Osteoblast (primary cell): ENCODE data around the gene ANKH. TPM values are rescaled to one million over a fixed set of nuclear protein-coding genes. Genes with fewer than 3 reads are reported as not detected.
"Not testable (repeated sequence)": the region's sequence is repeated elsewhere in the genome, so short reads cannot be mapped to it uniquely, and the experiment has no call there.

Source experiments
- DNase-seq: peaks from one replicate; pipeline ENCODE4 v3.0.0; 2011; ENCODE audit warnings: low spot score, mixed read lengths; ENCODE audit not compliant: insufficient read length; ENCODE audit errors: missing footprints
- H2AFZ ChIP-seq: 2 replicates; pipeline ENCODE4 v1.6.0; 2011; ENCODE audit warnings: mild to moderate bottlenecking, low read length
- H3K27ac ChIP-seq: 2 replicates; pipeline ENCODE4 v1.5.1; 2011; ENCODE audit warnings: mild to moderate bottlenecking, low read depth, low read length, moderate library complexity
- H3K27me3 ChIP-seq: 2 replicates; pipeline ENCODE4 v1.6.0; 2012; ENCODE audit warnings: mild to moderate bottlenecking, control low read depth, inconsistent platforms, low read length, moderate library complexity; ENCODE audit not compliant: insufficient read depth
- H3K36me3 ChIP-seq: 2 replicates; pipeline ENCODE4 v1.5.1; 2011; ENCODE audit warnings: mild to moderate bottlenecking, low read length, control low read depth, moderate library complexity; ENCODE audit not compliant: insufficient read depth
- H3K4me1 ChIP-seq: 2 replicates; pipeline ENCODE4 v1.5.1; 2011; ENCODE audit warnings: mild to moderate bottlenecking, low read length, control low read depth, moderate library complexity; ENCODE audit not compliant: insufficient read depth
- H3K4me2 ChIP-seq: 2 replicates; pipeline ENCODE4 v1.6.0; 2011; ENCODE audit warnings: mild to moderate bottlenecking, low read length; ENCODE audit not compliant: insufficient read depth
- H3K4me3 ChIP-seq: fragments of 200-600 bp; sonication (generic); 3 replicates; pipeline ENCODE4 v1.5.1; 2012; ENCODE audit warnings: mild to moderate bottlenecking, low read length, inconsistent platforms; ENCODE audit not compliant: insufficient read depth
- H3K79me2 ChIP-seq: 2 replicates; pipeline ENCODE4 v1.6.0; 2012; ENCODE audit warnings: mild to moderate bottlenecking, low read length, control low read depth, inconsistent platforms; ENCODE audit not compliant: insufficient read depth
- H3K9me3 ChIP-seq: 2 replicates; pipeline ENCODE4 v1.5.1; 2011; ENCODE audit warnings: low read depth, low read length, control low read depth
- H4K20me1 ChIP-seq: 2 replicates; pipeline ENCODE4 v1.6.0; 2012; ENCODE audit warnings: mild to moderate bottlenecking, low read length, control low read depth; ENCODE audit not compliant: insufficient read depth
- total RNA-seq: library from RNA; depleted of rRNA; stranded (reverse); fragments of >200 nt; gene quantifications from 2 replicates; pipeline ENCODE4 v1.2.3, GENCODE V29; 2012
- TF ChIP-seq, protein P1 (sequence below): IDR thresholded peaks from 2 replicates; pipeline ENCODE4 v1.5.1; 2011; ENCODE audit warnings: mild to moderate bottlenecking, low read depth, low read length, moderate library complexity; ENCODE audit errors: extremely low read depth

ANKH gene
- total RNA-seq, 1 donor, result 125 TPM

DNA sequence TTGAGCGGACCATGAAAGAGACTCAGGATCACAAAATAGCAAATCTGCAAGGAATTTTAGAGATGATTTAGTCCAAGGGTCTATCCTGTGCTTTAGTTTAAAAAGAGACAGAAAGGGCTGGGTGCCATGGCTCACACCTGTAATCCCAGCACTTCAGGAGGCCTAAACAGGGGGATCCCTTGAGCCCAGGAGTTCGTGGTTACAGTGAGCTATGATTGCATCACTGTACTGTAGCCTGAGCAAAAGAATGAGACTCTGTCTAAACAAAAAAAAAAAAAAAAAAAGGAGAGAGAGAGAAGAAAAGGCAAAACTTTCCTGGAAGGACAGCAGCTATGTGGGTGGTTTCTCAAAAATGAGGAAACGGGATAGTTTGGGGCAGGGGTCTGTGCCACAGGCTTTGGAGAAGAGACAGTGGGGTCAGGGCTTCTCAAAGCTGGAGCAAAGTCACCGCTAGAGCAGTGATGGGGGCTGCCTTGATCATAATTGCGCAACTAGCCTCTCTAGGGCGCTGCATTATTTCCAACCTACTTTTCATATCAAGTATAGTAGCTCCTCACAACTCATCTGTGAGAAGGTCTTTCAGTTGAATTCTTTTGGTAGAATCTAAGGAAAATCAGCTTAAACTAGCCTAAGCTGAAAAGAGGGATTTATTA, 8.5 kb upstream of the ANKH start:
- DNase-seq, result no peak
- Histone ChIP-seq H3K4me1 (peaks cover 15% of the 10 kb centered on the region), H3K4me2 (no peak overlapping the region), H3K27ac (no peak overlapping the region), H3K9me3 (no peaks in the 10 kb centered on the region), H3K27me3 (no peaks in the 10 kb centered on the region), H3K79me2 (no peaks in the 10 kb centered on the region), H3K36me3 (no peaks in the 10 kb centered on the region), H3K4me3 (no peak overlapping the region), H4K20me1 (no peaks in the 10 kb centered on the region), H2AFZ (no peak overlapping the region)
- TF ChIP-seq, protein P1, sequence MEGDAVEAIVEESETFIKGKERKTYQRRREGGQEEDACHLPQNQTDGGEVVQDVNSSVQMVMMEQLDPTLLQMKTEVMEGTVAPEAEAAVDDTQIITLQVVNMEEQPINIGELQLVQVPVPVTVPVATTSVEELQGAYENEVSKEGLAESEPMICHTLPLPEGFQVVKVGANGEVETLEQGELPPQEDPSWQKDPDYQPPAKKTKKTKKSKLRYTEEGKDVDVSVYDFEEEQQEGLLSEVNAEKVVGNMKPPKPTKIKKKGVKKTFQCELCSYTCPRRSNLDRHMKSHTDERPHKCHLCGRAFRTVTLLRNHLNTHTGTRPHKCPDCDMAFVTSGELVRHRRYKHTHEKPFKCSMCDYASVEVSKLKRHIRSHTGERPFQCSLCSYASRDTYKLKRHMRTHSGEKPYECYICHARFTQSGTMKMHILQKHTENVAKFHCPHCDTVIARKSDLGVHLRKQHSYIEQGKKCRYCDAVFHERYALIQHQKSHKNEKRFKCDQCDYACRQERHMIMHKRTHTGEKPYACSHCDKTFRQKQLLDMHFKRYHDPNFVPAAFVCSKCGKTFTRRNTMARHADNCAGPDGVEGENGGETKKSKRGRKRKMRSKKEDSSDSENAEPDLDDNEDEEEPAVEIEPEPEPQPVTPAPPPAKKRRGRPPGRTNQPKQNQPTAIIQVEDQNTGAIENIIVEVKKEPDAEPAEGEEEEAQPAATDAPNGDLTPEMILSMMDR, result no peak

DNA sequence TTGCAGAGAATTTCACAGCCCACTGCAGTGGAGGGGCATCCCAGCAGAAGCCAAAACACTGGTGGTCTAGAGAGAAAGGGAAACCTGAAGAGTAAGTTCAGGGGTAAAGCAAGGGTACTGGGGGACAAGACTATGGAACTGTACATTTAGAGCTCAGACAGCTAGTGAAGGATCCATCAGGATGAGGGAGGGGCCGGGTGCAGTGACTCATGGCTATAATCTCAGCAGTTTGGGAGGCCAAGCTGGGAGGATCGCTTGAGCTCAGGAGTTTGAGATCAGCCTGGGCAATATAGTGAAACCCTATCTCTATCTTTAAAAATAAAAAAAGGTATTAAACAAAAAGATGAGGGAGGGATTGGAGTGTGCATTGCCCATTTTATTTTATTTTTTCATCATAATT, 7.8 kb upstream of the ANKH start:
- no peak for DNase-seq
- Histone ChIP-seq H3K4me1 (peaks cover 15% of the 10 kb centered on the region), H3K4me2 (no peak overlapping the region), H3K79me2 (no peaks in the 10 kb centered on the region), H3K9me3 (no peaks in the 10 kb centered on the region), H3K27ac (no peak overlapping the region), H3K4me3 (no peak overlapping the region), H4K20me1 (no peaks in the 10 kb centered on the region), H3K36me3 (no peaks in the 10 kb centered on the region), H2AFZ (no peak overlapping the region), H3K27me3 (no peaks in the 10 kb centered on the region)
- TF ChIP-seq, protein P1, result no peak

DNA sequence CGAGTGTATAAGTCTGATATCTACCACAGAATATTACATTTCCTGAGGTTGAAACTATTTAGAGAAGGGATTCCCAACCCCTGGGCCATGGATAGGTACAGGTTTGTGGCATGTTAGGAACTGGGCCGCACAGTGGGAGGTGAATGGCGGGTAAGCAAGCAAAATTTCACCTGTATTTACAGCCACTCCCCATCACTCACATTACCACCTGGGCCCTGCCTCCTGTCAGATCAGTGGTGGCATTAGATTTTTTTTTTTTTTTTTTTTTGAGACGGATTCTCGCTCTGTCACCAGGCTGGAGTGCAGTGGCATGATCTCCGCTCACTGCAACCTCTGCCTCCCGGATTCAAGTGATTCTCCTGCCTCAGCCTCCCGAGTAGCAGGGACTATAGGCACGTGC, 6.6 kb upstream of the ANKH start:
- not testable (repeated sequence) for H3K9me3 ChIP-seq

DNA sequence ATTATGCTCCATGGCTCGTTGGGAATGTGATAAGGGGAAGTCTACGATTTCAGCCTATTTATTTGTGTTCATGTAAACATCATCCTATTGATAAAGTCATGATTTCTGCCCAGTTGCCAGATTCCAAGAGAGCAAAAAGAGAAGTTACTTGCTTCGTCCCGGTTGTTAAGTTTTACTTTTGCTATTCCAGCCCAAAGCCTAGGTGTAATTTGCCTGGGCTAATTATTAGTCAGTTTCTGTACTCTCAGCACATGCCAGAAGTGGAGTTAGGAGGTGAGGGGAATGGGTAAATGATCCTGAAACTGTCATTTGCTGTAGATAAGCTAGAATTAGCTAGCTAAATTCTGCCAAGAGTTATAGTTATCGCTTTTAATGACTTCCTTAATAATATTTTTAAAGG, 4.5 kb upstream of the ANKH start:
- Histone ChIP-seq H4K20me1 (no peaks in the 10 kb centered on the region), H3K4me2 (no peak overlapping the region), H3K27ac (no peak overlapping the region), H3K4me1 (peaks cover 18% of the 10 kb centered on the region), H3K79me2 (peaks cover 2% of the 10 kb centered on the region), H2AFZ (no peak overlapping the region), H3K27me3 (no peaks in the 10 kb centered on the region), H3K9me3 (no peaks in the 10 kb centered on the region), H3K4me3 (no peak overlapping the region), H3K36me3 (no peaks in the 10 kb centered on the region)
- DNase-seq, result no peak
- TF ChIP-seq, protein P1, result no peak

More for the DNA sequence above, 6.6 kb upstream of the ANKH start:
- H3K4me3 ChIP-seq, H3K79me2 ChIP-seq, H3K27ac ChIP-seq, DNase-seq, H3K36me3 ChIP-seq, H4K20me1 ChIP-seq, H2AFZ ChIP-seq, H3K27me3 ChIP-seq, H3K4me2 ChIP-seq: not testable (repeated sequence)
- H3K4me1 ChIP-seq, result peaks cover 15% of the 10 kb centered on the region
